ENCODE measurements around the gene MAST1. TPM values are rescaled to one million over a fixed set of nuclear protein-coding genes. Genes with fewer than 3 reads are reported as not detected.

MAST1 gene
- total RNA-seq, 1 donor from 2014 or later, result 0.15 TPM

DNA sequence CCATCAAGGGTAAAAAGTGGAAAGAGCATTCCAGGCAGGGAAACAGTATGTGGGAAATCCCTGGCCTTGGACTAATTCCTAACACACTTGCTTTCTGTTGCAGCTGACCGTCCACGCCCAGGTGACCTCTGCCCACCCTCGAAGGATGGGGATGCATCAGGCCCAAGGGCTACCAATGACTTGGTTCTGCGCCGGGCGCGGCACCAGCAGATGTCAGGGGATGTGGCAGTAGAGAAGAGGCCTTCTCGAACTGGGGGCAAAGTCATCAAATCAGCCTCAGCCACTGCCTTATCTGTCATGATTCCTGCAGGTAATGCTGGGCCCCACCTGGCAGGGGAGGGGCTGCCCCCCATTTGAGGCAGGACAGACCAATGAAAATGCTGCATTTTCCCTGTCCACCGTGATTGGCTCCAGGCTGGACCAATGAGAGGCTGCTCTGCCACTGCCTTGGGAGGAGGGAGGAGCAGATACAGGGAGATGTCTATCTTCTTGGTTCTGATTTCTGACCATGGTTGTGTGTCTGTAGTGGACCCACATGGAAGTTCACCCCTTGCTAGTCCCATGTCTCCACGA, 30.3 kb downstream of the MAST1 start:
- TF ChIP-seq, protein P1, sequence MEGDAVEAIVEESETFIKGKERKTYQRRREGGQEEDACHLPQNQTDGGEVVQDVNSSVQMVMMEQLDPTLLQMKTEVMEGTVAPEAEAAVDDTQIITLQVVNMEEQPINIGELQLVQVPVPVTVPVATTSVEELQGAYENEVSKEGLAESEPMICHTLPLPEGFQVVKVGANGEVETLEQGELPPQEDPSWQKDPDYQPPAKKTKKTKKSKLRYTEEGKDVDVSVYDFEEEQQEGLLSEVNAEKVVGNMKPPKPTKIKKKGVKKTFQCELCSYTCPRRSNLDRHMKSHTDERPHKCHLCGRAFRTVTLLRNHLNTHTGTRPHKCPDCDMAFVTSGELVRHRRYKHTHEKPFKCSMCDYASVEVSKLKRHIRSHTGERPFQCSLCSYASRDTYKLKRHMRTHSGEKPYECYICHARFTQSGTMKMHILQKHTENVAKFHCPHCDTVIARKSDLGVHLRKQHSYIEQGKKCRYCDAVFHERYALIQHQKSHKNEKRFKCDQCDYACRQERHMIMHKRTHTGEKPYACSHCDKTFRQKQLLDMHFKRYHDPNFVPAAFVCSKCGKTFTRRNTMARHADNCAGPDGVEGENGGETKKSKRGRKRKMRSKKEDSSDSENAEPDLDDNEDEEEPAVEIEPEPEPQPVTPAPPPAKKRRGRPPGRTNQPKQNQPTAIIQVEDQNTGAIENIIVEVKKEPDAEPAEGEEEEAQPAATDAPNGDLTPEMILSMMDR (IDR thresholded peaks at IDR 0.05), result no peak
- no peak for ATAC-seq
- Histone ChIP-seq H3K36me3 (no peaks in the 10 kb centered on the region), H3K27me3 (ENCODE audit: low read depth) (no peaks in the 10 kb centered on the region), H3K4me1 (peaks cover 10% of the 10 kb centered on the region), H3K4me3 (no peak overlapping the region), H3K27ac (no peak overlapping the region), H3K9me3 (no peaks in the 10 kb centered on the region)
- intact Hi-C loops (cut with DNase I), result no loop called here
- DNase-seq, result no peak

DNA sequence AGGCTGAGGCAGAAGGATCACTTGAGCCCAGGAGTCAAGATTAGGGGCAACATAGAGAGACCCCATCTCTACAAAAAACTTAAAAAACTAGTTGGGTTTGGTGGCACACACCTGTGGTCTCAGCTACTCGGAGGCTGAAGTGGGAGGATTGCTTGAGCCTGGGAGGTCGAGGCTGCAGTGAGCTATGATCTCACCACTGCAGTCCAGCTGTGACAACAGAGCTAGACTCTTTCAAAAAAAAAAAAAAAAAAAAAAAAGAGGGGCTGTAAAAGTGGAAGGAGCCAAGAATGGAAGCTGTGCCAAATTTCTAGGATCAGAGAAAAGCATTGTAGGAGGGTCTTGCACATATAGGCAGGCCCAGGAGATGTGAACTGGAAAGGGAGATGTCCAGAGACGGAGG, 33.4 kb downstream of the MAST1 start:
- Histone ChIP-seq H3K4me1 (peaks cover 10% of the 10 kb centered on the region), H3K36me3 (peaks cover 20% of the 10 kb centered on the region), H3K27me3 (ENCODE audit: low read depth) (no peaks in the 10 kb centered on the region), H3K27ac (no peak overlapping the region), H3K4me3 (no peak overlapping the region), H3K9me3 (no peaks in the 10 kb centered on the region)
- DNase-seq (no peak), ATAC-seq (no peak)
- intact Hi-C loops (cut with DNase I), result no loop called here
- TF ChIP-seq, protein P1 (IDR thresholded peaks at IDR 0.05), result no peak

DNA sequence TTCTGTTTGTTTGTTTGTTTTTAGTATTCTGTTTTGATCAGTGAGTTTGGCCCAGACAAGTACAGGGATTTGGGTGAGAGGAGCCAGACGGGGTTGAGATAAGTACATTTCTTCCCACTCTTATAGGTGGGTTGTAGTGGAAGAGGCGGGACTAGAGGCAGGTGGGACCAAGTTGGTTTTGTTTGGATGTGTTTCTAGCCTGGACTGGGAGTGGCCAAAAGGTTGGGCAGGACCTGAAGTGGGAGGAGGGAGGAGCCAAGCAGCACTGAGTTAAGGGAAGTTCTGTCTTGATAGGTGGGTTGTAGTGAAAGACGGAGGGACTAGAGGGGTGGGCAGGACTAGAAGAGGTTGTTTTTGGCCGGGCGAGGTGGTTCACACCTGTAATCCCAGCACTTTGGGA, 33.9 kb downstream of the MAST1 start:
- ATAC-seq (no peak), DNase-seq (no peak)
- Histone ChIP-seq H3K27ac (no peak overlapping the region), H3K36me3 (peaks cover 25% of the 10 kb centered on the region), H3K4me1 (peaks cover 6% of the 10 kb centered on the region), H3K27me3 (ENCODE audit: low read depth) (no peaks in the 10 kb centered on the region), H3K9me3 (no peaks in the 10 kb centered on the region), H3K4me3 (no peak overlapping the region)
- intact Hi-C loops (cut with DNase I), result no loop called here
- TF ChIP-seq, protein P1 (IDR thresholded peaks at IDR 0.05), result no peak

DNA sequence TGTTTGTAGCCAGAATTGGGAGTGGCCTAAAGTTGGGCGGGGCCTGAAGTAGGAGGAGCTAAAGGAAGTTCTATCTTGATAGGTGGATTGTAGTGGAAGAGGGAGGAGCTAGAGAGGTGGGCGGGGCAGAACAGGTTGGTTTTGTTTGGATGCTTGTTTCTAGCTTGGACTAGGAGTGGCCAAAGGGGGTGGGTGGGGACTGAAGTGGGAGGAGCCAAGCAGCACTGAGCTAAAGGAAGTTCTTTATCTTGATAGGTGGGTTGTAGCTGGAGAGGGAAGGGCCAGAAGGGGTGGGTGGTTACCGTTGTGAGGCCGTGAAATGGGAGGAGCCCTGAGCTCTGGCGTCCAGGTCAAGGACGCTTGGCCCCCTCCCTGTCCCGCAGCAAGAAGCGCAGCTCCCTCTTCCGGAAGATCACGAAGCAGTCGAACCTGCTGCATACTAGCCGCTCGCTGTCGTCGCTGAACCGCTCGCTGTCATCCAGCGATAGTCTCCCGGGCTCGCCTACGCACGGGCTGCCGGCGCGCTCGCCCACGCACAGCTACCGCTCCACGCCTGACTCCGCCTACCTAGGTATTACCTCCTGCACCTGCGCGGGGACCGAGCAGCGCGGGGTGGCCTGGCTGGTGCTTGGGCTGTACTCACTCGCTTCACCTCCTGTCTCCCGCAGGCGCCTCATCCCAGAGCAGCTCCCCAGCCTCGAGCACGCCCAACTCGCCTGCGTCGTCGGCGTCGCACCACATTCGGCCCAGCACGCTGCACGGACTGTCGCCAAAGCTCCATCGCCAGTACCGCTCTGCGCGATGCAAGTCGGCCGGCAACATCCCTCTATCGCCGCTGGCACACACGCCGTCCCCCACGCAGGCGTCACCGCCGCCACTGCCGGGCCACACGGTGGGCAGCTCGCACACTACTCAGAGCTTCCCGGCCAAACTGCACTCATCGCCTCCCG, 34.9 kb downstream of the MAST1 start:
- DNase-seq, result peak; percentile 83
- intact Hi-C loops (cut with DNase I), result no loop called here
- H3K27me3 ChIP-seq (ENCODE audit: low read depth), result no peaks in the 10 kb centered on the region
- no peak overlapping the region for H3K27ac ChIP-seq
- H3K4me3 ChIP-seq, result peak overlapping the region; percentile 42
- TF ChIP-seq, protein P1 (IDR thresholded peaks at IDR 0.05), result peak; percentile 9
- no peaks in the 10 kb centered on the region for H3K9me3 ChIP-seq
- H3K4me1 ChIP-seq, result no peaks in the 10 kb centered on the region
- peaks cover 35% of the 10 kb centered on the region for H3K36me3 ChIP-seq
- ATAC-seq, result peak; percentile 79 to 85

DNA sequence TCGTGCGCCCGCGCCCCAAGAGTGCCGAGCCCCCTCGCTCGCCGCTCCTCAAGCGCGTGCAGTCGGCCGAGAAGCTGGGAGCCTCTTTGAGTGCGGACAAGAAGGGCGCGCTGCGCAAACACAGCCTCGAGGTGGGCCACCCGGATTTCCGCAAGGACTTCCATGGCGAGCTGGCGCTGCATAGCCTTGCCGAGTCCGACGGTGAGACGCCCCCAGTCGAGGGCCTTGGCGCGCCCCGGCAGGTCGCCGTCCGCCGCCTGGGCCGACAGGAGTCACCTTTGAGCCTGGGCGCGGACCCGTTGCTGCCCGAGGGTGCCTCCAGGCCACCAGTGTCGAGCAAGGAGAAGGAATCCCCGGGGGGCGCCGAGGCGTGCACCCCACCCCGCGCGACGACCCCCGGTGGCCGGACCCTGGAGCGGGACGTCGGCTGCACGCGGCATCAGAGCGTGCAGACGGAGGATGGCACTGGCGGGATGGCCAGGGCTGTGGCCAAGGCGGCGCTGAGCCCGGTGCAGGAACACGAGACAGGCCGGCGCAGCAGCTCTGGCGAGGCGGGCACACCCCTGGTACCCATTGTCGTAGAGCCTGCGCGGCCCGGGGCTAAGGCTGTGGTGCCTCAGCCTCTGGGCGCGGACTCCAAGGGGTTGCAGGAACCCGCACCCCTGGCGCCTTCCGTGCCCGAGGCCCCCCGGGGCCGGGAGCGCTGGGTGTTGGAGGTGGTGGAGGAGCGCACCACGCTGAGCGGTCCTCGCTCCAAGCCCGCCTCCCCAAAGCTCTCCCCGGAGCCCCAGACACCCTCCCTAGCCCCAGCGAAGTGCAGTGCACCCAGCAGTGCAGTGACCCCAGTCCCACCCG, 35.8 kb downstream of the MAST1 start:
- H3K36me3 ChIP-seq, result peaks cover 40% of the 10 kb centered on the region
- H3K27ac ChIP-seq, result no peak overlapping the region
- H3K4me3 ChIP-seq, result peak overlapping the region; percentile 42
- H3K27me3 ChIP-seq (ENCODE audit: low read depth), result no peaks in the 10 kb centered on the region
- no peaks in the 10 kb centered on the region for H3K4me1 ChIP-seq
- no peak for DNase-seq
- no peaks in the 10 kb centered on the region for H3K9me3 ChIP-seq
- intact Hi-C loops (cut with DNase I), result no loop called here
- TF ChIP-seq, protein P1 (IDR thresholded peaks at IDR 0.05), result no peak
- ATAC-seq, result no peak
